Activated CD4-positive, alpha-beta T cell treated with anti-CD3 and anti-CD28 coated beads, Interleukin-2, amount 50 U/mL, for 48 hours (primary cell): ENCODE data around the gene ANO9.
"Not testable (repeated sequence)": the region's sequence is repeated elsewhere in the genome, so short reads cannot be mapped to it uniquely, and the experiment has no call there.

Experiments used
- DNase-seq, 2 experiments: peaks; one replicate each; pipeline ENCODE4 v3.0.0-alpha.2; 2020

The ANO9 gene

DNA sequence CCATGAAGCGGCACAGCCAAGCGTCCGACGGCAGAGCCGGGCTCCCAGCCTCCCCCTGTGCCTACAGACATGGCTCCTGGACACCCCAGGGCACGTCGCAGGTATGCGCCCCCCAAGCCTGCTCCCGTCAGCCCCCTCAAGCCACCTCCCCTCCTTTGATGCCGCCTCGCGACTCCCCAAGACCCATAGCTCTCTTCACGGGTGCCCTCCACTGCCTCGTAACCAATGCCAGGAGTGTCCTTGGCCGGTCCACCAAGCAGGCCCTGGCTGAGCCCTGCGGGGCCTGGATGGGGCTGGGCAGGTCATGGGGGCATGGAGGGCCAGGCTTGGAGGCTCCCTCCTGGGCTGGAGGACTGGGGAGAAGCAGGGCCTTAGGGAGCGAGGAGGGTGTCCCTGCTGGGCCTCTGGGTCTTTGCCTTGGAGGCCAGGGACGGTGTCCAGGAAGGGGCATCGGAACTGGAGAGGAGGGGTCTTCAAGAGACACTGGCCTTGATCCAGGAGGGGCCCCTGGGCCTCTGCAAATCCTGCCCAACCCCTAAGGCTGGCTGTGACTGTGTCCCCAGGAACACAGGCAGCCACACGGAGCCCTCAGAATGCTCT lies 9.2 kb downstream of the ANO9 start:
- DNase-seq: no peak

DNA sequence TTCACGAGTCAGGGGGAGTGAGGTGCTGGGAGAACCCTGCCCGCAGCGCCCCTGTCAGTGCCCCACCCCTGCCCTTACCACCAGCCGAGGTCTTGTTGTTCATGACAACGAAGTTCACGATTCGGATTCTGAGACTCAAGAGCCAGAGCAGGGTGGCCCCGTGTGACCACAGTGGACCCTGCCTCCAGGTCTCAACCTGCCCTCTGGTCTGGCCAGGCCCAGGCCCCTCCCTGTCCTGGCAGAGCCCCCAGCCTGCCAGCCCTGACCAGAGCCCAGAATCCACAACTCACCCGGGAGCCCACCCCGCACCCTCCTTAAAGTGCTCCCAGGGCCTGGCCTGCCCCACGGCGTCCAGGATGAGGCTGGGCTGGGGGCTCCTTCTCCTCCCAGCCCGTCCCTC lies 9.9 kb downstream of the ANO9 start:
- DNase-seq: no peak

DNA sequence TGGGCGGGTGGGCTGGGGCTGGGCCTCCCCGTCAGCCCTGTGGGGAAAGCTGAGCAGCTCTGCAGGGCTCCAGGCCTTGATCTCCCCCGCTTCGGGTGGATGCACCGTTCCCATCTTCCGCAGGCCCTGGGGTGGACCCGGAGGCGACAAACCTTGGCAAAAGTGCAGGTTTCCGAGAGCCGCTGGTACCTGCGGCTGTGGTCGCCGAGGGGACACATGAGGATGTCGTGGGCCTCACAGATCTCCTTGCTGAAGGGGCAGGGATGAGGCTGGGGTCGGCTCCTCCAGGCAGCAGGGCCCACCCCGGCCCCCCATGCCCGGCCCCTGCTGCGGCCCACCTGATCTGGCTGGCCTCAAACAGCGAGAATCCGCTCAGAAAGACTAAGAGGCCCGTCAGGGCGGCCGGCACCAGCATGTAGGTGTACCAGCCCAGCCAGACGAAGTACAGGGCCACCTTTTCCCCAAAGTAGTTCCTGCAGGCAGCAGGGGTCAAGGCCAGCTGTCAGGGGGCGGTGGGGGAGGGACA lies 11.8 kb downstream of the ANO9 start:
- DNase-seq: no peak

DNA sequence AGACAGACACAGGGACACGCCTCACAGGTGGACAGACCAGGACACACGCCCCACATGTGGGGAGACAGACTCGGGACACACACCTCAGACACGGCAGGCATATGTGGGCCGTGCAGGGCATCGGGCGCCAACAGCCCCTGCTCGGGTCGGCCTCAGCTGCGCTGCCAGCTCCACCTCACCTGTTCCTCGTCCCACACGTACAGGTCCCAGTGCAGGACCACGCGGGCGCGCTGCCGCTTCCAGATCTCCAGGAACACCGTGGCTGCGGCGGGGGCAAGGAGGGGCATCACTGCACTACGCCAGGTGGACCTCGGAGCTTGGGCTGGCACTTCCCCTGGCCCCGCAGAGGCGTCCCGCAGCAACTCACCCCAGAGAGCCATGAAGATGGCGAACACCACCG lies 12.4 kb downstream of the ANO9 start:
- DNase-seq: no peak

DNA sequence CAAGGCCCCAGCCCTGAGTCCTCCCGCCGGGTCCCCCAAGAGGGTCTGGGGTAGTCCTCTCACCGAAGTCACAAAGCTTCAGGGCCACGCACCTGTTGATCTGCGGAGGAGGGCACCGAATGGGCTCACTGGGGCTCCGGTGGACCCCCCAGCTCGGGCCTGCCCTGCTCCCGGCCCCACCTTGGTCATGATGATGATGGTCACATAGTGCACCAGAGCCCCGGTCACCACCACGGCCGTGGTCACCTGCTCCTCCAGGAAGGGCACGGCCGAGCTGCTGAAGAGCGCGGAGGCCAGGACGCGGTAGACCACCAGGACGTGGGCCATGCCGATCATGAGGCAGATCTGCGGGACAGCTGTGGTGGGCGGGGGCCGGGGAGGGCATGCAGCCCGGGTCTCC lies 13.5 kb downstream of the ANO9 start:
- no peak for DNase-seq

DNA sequence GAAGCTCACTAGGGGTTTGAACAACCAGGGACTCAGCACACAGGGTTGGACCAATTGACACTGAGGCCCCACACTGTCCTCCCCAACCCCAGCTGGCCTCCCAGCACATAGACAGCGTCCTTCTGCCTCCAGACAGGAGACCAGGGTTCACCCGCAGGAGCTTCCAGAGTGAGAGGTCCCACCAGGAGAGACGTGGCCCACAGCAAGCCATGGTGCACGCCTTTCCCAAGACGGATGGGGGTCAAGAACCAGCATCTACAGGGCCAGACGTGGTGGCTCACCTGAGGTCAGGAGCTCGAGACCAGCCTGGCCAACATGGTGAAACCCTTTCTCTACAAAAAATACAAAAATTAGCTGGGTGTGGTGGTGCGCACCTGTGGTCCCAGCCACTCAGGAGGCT lies 15.0 kb downstream of the ANO9 start:
- no peak for DNase-seq

DNA sequence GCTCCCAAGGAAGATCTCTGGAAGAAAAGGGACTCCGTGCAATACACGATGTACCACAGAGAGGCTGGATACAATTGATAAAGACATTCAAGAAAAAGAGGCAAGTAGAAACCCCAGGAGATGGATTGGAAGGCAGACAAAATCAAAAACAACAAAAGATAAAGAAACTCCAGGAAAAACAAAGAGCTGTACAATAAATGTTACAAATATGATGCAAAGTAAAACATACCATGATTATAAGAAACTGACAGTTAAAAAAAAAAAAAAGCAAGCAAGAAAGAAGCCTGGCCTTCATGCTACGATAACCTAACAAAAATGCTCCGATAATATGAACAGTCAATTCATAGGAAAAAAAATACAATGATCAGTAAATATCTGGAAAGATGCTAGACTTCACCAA lies 16.5 kb downstream of the ANO9 start:
- DNase-seq: no peak

DNA sequence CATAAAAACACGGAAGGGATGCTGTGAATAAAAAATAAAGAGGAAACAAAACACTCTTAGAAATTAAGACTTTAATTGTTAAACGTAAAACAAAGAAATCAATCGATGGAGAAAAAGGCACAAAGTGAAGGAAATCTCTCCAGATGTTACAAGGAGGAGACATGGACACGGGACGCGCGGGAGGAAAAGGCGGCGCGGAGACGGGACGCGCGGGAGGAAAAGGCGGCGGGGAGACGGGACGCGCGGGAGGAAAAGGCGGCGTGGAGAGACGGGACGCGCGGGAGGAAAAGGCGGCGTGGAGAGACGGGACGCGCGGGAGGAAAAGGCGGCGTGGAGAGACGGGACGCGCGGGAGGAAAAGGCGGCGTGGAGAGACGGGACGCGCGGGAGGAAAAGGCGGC lies 17.0 kb downstream of the ANO9 start:
- not testable (repeated sequence) for DNase-seq

DNA sequence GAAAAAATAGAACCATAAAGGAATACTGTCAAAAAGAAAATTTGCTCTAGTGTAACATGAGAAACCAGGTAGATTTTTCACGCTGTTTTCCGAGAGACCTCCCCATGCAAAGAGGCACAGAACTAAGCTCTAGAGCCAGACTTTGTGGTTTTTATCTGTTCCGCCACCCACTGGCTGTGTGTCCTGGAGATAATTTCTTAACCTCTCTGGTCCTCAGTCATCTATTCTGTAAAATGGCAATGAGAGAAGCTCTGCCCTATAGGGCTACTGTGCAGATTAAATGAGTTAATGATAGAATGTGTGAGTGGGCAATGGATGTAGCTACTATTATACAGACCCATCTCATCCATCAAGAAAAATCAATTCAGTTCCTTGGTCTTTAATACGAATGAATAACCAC lies 17.6 kb downstream of the ANO9 start:
- no peak for DNase-seq

DNA sequence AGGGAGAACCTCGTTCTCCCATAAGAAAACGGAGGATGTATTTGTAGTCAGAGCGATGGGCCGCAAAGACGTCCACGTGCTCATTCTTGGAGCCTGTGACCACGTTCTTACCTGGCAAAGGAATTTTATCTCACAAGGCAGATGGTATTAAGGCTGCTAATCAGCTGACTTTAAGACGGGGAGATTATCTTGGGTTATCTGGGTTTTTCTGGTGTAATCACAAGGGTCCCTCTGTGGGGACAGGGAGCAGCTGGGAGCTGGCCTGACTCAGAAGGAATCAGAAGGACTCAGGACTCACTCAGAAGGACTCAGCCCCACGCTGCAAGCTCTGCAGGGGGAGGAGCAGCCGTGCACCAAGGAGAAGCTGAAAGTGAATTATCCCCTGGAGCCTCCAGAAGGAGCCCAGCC lies 19.6 kb downstream of the ANO9 start:
- no peak for DNase-seq

DNA sequence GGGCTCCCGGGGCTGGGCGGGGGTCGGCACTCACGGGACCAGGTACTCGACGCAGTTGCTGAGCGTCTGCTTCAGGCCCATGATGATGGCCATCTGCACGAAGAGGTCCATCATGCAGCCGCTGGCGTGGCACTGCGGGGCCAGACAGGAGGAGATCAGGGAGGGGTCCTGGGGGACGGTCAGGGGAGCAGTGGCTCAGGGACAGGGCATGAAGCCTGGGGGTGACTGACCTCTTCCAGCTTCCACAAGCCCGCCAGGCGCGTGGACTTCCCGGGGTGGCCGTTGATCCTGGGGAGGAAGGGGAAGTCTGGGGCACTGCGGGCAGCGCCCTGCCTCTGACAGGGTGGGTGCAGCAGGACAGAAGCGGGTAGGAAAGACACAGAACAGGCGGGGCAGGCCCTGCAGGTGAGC lies 20.9 kb downstream of the ANO9 start:
- no peak for DNase-seq

DNA sequence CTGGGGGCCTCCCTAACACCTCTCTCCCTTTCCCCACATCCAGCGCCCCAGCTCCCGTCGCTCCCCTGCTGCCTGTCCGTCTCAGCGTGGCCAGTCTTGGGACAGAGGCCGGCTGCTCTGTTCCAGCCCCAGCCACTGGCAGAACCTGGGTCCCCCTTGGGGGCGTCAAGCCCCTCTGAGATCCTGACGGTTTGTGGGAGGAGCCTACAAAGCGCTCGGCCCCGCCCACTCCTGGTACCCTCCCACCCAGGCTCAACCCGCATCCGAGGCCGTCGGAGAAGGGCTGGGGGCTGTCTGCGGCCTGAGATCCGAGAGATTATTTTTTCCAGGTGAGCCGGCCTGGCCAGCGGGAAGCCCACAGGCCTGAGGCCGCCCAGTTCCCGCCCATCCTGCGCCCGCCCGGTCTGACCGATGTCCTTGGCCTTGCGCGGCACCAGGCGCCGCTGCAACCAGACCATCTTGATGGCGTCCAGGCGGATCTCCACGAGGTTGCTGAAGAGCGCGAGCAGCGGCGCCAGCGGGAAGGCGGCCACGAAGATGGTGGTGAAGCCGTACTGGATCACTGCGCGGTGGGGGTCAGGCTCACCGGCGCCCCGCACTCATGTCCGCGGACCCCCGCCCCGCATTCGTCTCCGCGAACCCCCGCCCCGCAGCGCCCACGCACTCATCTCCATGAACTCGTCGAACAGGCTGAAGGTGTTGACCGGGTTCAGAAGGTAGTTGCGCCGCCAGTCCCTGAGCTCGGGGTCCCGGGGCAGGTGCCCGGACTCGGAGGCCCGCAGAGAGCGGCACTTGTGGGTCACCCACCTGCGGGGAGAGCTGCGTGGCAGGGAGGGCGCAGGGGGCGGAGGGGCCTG lies 21.5 kb downstream of the ANO9 start:
- DNase-seq: no peak

DNA sequence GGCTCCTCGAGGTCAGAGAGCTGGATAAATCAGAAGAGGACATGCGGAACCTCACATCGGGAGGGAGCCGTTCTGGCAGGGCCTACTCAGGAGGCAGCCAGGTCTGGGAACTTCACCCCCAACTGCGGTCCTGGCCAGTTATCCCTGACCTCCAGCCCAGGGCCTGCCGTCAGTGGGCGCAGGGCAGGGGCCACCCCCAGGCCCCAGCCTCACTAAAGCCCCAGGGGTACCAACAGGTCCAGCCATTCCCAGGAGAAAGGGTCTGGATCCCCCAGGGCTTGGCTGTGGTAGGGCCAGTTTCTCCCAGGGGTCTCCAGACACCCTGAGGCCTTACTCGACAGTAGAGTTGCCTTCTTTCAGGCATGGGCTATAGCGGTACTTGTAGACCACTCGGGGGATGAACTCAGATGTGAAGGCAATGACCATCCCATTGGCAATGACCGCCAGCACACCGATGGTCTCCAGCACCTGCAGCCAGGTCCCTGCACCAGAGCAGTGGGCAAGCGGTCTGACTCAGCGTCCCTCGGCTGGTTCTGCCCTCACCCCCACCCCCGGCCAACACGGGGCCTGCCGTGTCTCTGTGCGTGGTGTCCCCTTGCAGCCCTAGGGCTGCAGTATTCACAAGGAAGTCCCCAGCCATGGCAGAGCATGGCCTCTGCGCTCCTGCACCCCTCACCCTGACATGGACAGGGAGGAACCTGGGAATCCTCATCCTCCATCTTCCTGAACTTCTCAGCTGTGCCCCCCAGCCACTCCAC lies 22.4 kb downstream of the ANO9 start:
- DNase-seq: no peak

DNA sequence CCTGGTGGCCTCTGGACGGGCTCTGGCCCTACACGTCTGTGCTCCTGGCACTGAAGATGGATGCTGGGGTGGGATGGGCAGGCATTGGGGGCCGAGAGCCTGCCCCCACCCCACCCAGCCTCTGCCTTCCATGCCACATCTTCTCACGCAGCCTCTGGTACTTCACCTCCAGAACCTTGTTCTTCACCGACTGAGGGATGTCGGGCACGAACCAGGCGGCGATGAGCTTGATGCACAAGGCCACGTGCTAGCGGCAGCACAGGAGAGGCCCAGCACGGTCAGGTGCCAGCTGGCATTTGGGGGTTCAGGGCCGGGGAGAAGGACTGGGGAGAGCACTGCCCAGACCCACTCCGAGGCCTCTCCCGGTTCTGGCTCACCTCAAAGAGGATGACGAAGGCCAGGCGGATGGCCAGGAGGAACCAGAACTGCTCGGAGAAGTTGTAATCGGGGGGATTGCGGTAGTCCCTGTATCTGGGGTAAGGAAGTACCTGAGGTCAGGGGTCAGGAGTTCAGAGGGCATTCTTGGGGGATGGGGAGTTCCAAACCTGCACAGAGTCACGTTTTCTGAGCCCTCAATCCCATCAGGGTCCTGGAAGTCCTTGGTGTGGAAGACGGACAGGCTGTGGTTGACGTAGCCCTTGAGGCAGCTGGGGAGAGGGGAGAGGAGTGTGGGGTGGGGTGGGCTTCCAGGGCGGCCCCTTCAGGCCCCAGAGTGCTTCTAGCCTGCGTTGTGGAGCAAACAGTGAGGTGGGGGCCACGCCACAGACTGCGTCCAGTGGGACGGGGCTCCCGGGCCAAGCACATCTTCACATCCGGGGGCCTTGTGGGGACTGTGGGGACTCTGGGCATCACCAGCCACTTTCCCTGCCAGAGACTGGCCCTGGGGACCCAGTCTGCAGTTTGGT lies 23.2 kb downstream of the ANO9 start:
- DNase-seq: no peak

DNA sequence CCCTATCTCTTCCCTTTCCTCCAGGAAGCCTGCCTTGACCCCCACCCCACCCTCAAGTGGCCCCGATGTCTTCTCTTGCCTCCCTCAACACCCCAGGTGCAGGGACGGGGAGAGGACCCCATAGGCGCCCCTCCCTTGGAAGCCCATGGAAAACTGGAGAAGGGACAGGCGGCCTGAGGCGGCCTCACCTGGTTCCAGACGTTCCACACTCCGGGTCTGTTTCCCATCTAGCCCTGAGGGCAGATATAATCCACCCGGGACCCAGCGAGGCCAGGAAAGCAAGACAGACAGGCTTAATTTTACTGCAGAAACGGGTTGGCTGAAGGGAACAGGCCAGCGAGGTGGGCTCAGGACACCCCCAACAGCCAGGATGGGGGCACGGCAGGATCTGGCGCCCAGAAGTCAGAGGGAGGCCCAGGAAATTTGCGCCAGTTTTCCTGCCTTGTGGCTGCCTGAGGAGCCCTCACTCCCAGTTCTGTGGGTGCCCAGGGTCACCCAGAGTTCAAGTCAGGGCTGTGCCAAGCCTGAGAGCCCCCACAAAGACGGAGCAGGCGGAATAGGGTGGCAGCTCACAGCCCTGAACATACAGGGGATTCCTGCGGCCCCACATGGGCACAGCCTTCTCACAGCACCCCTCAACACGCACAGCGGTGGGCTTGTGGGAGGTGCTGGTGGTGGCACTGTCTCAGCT lies 24.0 kb downstream of the ANO9 start:
- DNase-seq: no peak

DNA sequence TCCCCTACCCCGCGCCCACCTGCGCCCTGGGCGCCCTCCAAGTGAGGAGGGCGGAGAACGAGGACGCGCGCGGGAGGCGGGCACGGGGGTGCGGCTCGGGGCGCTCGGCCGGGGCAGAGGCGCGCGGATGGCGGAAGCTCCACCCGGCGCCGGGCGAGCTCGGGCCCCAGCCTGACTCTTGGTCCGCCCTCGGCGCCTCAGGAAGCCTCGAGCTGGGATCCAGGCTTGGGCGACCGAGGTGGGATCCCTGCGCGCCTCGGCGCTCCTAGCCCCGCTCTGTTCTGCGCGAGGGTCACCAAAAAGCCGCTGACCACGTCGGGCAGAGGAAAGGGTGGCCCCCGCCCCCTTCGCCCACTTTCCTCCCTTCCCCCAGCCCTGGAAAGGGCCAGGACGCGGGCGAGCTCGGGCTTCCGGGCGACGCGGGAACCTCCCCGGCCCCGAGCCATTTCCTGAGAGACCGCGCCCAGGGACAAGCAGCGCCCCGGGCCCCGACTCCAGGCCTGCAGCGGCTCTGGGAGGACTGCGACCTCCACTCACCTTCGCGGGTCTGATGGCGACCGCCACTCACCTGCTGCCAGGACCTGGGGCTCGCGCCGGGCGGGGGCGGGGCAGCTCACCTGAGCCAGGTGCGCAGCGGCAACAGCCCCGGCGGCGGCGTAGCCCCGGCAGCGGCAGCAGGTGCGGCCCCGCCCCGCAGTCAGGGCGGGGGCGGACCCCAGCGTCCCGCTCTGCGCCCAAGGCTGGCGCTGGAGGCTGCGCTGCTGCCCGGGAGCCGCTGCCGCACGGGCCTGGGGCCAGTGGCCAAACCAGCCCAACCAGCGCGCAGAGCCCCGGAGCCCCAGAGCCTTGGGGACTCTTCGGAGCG lies 24.8 kb downstream of the ANO9 start:
- peak; percentile 52 to 62 for DNase-seq

DNA sequence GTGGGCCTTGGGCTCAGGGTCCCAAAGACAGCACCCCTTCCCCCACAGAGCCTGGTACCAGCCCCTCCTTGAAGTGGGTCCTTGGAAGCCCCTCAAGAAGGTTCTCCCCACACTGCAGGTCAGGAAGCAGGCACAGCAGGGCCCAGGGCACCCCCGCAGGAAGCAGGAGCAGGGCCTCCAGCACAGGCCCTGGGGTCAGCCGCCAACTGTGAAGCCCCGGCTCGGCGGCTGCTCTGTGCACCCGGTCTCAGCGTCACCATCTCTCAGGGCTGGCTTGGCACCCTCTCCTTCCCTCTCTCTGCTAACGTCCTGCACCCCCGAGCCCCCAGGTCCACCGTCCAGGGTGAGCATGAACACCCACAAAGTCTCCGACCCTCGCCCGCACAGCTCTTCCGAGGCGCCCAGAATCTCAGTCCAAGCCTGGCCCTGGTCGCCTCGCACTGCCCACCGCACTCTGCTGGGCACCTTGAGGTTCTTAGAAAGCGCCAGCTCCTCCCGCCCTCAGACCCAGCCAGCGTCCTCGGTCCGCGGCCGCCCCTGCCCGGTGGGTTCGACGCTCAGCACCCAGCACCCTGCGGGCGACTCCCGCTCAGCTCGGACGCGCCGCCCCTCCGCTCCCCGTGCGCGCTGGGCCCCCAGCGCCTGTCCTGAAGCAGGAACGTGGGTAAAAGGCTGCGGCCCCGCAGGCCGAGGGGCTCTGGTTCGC lies 25.6 kb downstream of the ANO9 start:
- no peak for DNase-seq

DNA sequence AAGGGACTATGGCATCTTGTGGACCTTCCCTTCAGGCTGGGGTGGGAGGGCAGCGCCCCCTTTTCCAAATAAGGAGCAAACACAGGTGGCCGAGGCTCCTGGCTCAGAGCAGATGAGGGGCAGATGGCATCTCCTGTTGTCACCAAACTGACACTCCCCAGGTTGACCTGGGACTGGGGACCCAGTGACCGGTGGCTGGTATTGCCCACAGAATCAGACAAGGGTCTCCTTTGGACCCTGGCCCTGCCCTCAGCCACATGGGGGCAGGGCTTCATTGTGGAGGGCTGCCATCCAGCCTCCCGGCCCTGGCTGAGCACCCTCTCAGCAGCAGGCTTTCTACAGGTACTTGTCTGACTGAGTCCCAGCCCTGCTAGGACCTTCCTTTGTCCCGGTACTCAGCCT lies 26.2 kb downstream of the ANO9 start:
- no peak for DNase-seq

DNA sequence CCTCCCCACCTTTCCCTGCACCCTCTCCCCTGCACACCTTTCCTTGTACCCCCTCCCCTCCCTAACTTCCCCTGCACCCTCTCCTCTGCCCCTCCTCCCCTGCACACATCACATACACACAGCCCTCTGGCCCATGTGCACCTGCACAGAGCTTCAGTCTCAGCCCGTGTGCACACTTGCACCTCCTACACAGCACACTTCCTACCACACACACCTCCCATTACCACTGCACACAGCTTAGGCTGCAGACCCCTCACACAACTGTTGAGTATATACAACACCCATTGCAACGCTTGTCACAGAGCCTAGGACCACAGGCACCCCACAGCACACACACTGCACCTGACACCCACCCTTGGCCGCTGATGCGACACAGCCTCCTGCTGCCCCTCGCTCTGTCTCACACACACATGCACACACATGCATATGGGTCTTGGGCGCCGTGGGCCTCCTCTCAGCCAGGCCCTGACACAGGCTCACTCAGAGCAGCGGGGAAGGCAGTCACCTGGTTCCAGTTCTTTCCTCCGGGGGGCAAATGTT lies 27.4 kb downstream of the ANO9 start:
- peak in 1 of 2 experiments; percentile 40 for DNase-seq
